ENCODE measurements around the gene PRKCZ. TPM values are rescaled to one million over a fixed set of nuclear protein-coding genes. Genes with fewer than 3 reads are reported as not detected.

Gene PRKCZ
- total RNA-seq, 1 donor from 2014 or later = 33.4 TPM

DNA sequence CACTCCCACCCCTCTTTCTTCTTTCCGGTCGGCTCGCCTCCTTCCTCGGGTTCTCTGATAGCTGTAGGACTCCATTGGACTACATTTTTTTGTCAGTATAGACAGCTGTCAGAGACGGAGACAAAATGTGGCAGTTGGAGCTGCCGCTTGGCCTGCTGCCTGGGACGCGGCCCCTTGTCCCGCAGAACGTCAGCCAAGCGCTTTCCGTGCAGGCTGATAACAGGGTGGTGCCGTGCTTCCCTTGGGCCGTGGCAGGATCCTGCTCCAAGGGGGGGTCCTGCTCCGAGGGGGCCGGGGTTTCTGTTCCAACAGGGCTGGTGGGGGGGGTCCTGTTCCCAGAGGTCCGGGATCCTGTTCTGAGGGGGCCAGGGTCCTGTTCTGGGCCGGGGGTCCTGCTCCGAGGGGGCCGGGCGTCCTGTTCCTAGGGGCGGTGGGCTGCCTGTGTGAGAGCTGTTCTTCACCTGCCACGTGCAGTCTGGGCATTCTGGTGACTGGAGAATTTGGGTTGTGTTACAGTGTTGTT lies 182.8 kb downstream of the PRKCZ start:
- H3K36me3 ChIP-seq = no peaks in the 10 kb centered on the region
- H3K27me3 ChIP-seq = no peaks in the 10 kb centered on the region
- Mint-ChIP-seq H3K4me3 (peak overlapping the region; percentile 71), H3K27me3 (ENCODE audit: insufficient read depth, low read depth) (peaks cover 2% of the 10 kb centered on the region), H3K9me3 (no peaks in the 10 kb centered on the region), H3K27ac (no peak overlapping the region), H3K36me3 (peaks cover 9% of the 10 kb centered on the region), H3K4me1 (peaks cover 60% of the 10 kb centered on the region)
- peaks cover 12% of the 10 kb centered on the region for H3F3A ChIP-seq (ENCODE audit: low read depth)
- TF ChIP-seq, protein P1, sequence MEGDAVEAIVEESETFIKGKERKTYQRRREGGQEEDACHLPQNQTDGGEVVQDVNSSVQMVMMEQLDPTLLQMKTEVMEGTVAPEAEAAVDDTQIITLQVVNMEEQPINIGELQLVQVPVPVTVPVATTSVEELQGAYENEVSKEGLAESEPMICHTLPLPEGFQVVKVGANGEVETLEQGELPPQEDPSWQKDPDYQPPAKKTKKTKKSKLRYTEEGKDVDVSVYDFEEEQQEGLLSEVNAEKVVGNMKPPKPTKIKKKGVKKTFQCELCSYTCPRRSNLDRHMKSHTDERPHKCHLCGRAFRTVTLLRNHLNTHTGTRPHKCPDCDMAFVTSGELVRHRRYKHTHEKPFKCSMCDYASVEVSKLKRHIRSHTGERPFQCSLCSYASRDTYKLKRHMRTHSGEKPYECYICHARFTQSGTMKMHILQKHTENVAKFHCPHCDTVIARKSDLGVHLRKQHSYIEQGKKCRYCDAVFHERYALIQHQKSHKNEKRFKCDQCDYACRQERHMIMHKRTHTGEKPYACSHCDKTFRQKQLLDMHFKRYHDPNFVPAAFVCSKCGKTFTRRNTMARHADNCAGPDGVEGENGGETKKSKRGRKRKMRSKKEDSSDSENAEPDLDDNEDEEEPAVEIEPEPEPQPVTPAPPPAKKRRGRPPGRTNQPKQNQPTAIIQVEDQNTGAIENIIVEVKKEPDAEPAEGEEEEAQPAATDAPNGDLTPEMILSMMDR (IDR thresholded peaks at IDR 0.05) = no peak
- TF ChIP-seq EZH2 (IDR thresholded peaks at IDR 0.05) (no peak), EZH2phosphoT487 (IDR thresholded peaks at IDR 0.05) (no peak)
- H3K4me2 ChIP-seq = no peak overlapping the region
- no peaks in the 10 kb centered on the region for H3K9me3 ChIP-seq (ENCODE audit: low read depth)
- no peak overlapping the region for H3K9ac ChIP-seq
- no peak for DNase-seq (ENCODE audit: low spot score)
- H4K20me1 ChIP-seq (ENCODE audit: low read depth) = peaks cover 94% of the 10 kb centered on the region
- no peak overlapping the region for H3K4me3 ChIP-seq
- peaks cover 51% of the 10 kb centered on the region for H3K4me1 ChIP-seq
- no peak overlapping the region for H2AFZ ChIP-seq (replicated peaks)
- peaks cover 94% of the 10 kb centered on the region for H3K79me2 ChIP-seq (ENCODE audit: low read depth)
- H3K27ac ChIP-seq = no peak overlapping the region

GRCh38 chr1:2233468-2233867 lies 183.3 kb downstream of the PRKCZ start:
- Mint-ChIP-seq H3K27ac (no peak overlapping the region), H3K4me1 (peaks cover 60% of the 10 kb centered on the region), H3K9me3 (no peaks in the 10 kb centered on the region), H3K27me3 (ENCODE audit: insufficient read depth, low read depth) (peaks cover 2% of the 10 kb centered on the region), H3K4me3 (peak overlapping the region; percentile 52), H3K36me3 (peaks cover 9% of the 10 kb centered on the region)
- no peaks in the 10 kb centered on the region for H3K9me3 ChIP-seq (ENCODE audit: low read depth)
- no peak for DNase-seq (ENCODE audit: low spot score)
- no peak overlapping the region for H3K4me2 ChIP-seq
- H3K9ac ChIP-seq = no peak overlapping the region
- peaks cover 51% of the 10 kb centered on the region for H3K4me1 ChIP-seq
- no peak overlapping the region for H3K27ac ChIP-seq
- no peaks in the 10 kb centered on the region for H3K27me3 ChIP-seq
- H3K36me3 ChIP-seq = no peaks in the 10 kb centered on the region
- TF ChIP-seq, protein P1 (IDR thresholded peaks at IDR 0.05) = no peak
- TF ChIP-seq EZH2 (IDR thresholded peaks at IDR 0.05) (no peak), EZH2phosphoT487 (IDR thresholded peaks at IDR 0.05) (no peak)
- H2AFZ ChIP-seq (replicated peaks) = no peak overlapping the region
- H3K4me3 ChIP-seq = no peak overlapping the region
- H3K79me2 ChIP-seq (ENCODE audit: low read depth) = peaks cover 99% of the 10 kb centered on the region
- H4K20me1 ChIP-seq (ENCODE audit: low read depth) = peaks cover 99% of the 10 kb centered on the region
- peaks cover 12% of the 10 kb centered on the region for H3F3A ChIP-seq (ENCODE audit: low read depth)

DNA sequence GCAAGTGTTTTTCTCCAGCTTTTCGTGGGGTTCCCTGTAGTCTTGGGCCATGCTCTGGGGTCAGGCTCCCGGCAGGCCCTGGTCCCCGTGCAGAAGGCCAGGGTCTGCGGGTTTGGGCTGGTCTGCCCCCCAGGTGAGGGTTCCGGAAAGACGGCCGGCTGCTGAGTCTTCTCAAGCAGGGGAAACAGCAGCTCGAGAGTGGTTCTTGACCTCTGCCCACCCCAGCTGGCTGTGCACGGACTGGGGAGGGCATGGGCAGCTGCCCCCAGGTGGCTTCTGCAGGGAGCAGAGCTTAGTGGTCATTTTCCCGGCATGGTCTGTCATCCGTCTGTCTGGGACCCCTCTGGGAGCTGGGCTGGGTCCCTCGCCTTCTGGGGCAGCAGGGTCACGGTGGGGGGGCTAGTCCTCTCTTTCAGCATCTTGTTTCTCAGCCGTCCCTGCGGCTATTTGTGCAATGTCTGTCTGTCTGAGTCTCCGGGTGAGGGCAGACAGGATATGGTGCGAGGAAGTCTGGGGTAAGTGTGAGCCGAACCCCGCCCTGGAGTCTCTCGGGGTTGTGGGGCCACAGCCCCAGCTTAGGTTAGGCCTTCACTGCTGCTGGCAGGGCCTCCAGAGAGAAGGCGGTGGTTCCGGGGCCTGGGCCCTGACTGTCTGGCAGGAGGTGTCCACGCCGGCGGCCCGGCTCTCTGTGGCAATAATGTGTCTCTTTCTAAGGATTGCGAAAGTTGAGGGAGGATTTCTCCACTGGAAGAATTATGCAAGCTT lies 184.0 kb downstream of the PRKCZ start:
- peaks cover 100% of the 10 kb centered on the region for H3K79me2 ChIP-seq (ENCODE audit: low read depth)
- no peaks in the 10 kb centered on the region for H3K9me3 Mint-ChIP-seq
- H3K4me3 ChIP-seq = no peak overlapping the region
- no peak overlapping the region for H3K27ac ChIP-seq
- H4K20me1 ChIP-seq (ENCODE audit: low read depth) = peaks cover 100% of the 10 kb centered on the region
- H3K4me1 Mint-ChIP-seq = peaks cover 62% of the 10 kb centered on the region
- H3K27ac Mint-ChIP-seq = no peak overlapping the region
- no peaks in the 10 kb centered on the region for H3K36me3 ChIP-seq
- no peak overlapping the region for H3K4me2 ChIP-seq
- H3K4me1 ChIP-seq = peaks cover 51% of the 10 kb centered on the region
- DNase-seq (ENCODE audit: low spot score) = no peak
- TF ChIP-seq, protein P1 (IDR thresholded peaks at IDR 0.05) = no peak
- TF ChIP-seq EZH2phosphoT487 (IDR thresholded peaks at IDR 0.05) (no peak), EZH2 (IDR thresholded peaks at IDR 0.05) (no peak)
- peaks cover 9% of the 10 kb centered on the region for H3K36me3 Mint-ChIP-seq
- H2AFZ ChIP-seq (replicated peaks) = no peak overlapping the region
- peak overlapping the region; percentile 52 for H3K4me3 Mint-ChIP-seq
- no peaks in the 10 kb centered on the region for H3K9me3 ChIP-seq (ENCODE audit: low read depth)
- H3K9ac ChIP-seq = no peak overlapping the region
- H3F3A ChIP-seq (ENCODE audit: low read depth) = peaks cover 12% of the 10 kb centered on the region
- peaks cover 2% of the 10 kb centered on the region for H3K27me3 Mint-ChIP-seq (ENCODE audit: insufficient read depth, low read depth)
- H3K27me3 ChIP-seq = no peaks in the 10 kb centered on the region

All from neural progenitor cell (in vitro differentiated cells).